Panc1 (cell line): ENCODE measurements around the gene NR1I3.

Experiments used
- POLR2AphosphoS5 ChIP-seq: IDR thresholded peaks from 2 replicates; pipeline ENCODE4 v1.6.1; 2012; ENCODE audit warnings: mild to moderate bottlenecking, low read depth, low read length, moderate library complexity
- TCF7L2 ChIP-seq: IDR thresholded peaks from 2 replicates; pipeline ENCODE4 v1.6.1; 2011; ENCODE audit warnings: mild to moderate bottlenecking, low read depth, low read length, inconsistent platforms
- TF ChIP-seq, protein P1 (sequence below), 2 experiments: IDR thresholded peaks; 2 replicates each; pipeline ENCODE4 v1.6.1; 2011 to 2012; ENCODE audit warnings: low read depth in 2 of 2, control low read depth in 1 of 2, low read length in 1 of 2, mild to moderate bottlenecking in 1 of 2, moderate library complexity in 1 of 2; ENCODE audit not compliant: insufficient read depth in 1 of 2
- TF ChIP-seq, protein P2 (sequence below): fragments of 450-650 bp; IDR thresholded peaks from 2 replicates; pipeline ENCODE4 v1.5.1; 2017; ENCODE audit warnings: mild to moderate bottlenecking

DNA sequence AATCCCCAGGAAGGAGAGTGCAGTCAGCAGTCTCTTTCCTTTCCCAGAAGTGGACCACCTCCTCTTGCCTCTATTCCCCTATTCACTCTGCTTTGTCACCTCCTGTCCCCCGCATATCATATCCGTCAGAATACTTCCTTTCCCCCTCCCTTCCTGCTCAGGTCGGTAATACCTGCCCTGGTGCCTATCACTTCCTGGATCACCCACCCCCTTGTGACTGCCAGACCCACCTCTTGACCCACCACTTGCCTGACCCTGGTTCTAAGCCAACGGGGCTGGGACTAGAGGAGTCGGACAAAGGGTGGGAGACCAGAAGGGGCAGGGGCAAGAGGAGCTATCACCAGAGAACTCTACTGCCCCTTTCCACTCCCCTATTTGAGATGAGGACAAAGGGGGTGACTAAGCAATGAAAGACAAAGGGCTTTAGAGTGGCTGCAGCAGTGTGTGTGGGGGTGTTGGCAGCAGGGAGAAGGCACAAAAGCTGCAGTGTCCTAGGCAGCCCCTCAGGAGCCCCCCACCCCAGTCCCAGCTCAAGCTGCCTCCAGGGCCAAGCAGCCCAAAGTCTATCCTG, 37.5 kb downstream of the NR1I3 start:
- TF ChIP-seq, protein P1, sequence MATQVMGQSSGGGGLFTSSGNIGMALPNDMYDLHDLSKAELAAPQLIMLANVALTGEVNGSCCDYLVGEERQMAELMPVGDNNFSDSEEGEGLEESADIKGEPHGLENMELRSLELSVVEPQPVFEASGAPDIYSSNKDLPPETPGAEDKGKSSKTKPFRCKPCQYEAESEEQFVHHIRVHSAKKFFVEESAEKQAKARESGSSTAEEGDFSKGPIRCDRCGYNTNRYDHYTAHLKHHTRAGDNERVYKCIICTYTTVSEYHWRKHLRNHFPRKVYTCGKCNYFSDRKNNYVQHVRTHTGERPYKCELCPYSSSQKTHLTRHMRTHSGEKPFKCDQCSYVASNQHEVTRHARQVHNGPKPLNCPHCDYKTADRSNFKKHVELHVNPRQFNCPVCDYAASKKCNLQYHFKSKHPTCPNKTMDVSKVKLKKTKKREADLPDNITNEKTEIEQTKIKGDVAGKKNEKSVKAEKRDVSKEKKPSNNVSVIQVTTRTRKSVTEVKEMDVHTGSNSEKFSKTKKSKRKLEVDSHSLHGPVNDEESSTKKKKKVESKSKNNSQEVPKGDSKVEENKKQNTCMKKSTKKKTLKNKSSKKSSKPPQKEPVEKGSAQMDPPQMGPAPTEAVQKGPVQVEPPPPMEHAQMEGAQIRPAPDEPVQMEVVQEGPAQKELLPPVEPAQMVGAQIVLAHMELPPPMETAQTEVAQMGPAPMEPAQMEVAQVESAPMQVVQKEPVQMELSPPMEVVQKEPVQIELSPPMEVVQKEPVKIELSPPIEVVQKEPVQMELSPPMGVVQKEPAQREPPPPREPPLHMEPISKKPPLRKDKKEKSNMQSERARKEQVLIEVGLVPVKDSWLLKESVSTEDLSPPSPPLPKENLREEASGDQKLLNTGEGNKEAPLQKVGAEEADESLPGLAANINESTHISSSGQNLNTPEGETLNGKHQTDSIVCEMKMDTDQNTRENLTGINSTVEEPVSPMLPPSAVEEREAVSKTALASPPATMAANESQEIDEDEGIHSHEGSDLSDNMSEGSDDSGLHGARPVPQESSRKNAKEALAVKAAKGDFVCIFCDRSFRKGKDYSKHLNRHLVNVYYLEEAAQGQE (IDR thresholded peaks at IDR 0.05; ENCODE audit: insufficient read depth in 1 of 2, low read depth in 2 of 2, low read length in 1 of 2), result no peak
- TF ChIP-seq, protein P2, sequence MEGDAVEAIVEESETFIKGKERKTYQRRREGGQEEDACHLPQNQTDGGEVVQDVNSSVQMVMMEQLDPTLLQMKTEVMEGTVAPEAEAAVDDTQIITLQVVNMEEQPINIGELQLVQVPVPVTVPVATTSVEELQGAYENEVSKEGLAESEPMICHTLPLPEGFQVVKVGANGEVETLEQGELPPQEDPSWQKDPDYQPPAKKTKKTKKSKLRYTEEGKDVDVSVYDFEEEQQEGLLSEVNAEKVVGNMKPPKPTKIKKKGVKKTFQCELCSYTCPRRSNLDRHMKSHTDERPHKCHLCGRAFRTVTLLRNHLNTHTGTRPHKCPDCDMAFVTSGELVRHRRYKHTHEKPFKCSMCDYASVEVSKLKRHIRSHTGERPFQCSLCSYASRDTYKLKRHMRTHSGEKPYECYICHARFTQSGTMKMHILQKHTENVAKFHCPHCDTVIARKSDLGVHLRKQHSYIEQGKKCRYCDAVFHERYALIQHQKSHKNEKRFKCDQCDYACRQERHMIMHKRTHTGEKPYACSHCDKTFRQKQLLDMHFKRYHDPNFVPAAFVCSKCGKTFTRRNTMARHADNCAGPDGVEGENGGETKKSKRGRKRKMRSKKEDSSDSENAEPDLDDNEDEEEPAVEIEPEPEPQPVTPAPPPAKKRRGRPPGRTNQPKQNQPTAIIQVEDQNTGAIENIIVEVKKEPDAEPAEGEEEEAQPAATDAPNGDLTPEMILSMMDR, result no peak
- TF ChIP-seq POLR2AphosphoS5 (no peak), TCF7L2 (no peak)
